HepG2 (cell line): Measurements from ENCODE around the gene SATB2. TPM values are rescaled to one million over a fixed set of nuclear protein-coding genes. Genes with fewer than 3 reads are reported as not detected.

Experiments
- AGO1 ChIP-seq: fragments of 200-400 bp; formaldehyde crosslinking; IDR thresholded peaks from 2 replicates; pipeline ENCODE4 v1.6.1; 2017; ENCODE audit warnings: mild to moderate bottlenecking, low read depth, low read length, moderate library complexity; ENCODE audit not compliant: poor library complexity, severe bottlenecking
- BCL6 ChIP-seq: IDR thresholded peaks from 2 replicates; pipeline ENCODE4 v1.6.1; 2016; ENCODE audit warnings: missing genetic modification reagents, missing compliant biosample characterization
- EEA1 ChIP-seq: sonication (generic); formaldehyde crosslinking; IDR thresholded peaks from 2 replicates; pipeline ENCODE4 v1.5.1; 2020; ENCODE audit warnings: mild to moderate bottlenecking, missing genetic modification reagents, borderline replicate concordance
- ELF3 ChIP-seq: IDR thresholded peaks from 2 replicates; pipeline ENCODE4 v1.6.1; 2016; ENCODE audit warnings: missing genetic modification reagents, missing compliant biosample characterization
- FOSL2 ChIP-seq: sonication (generic); formaldehyde crosslinking; IDR thresholded peaks from 2 replicates; pipeline ENCODE4 v1.4.0; 2020; ENCODE audit warnings: missing genetic modification reagents
- HNRNPH1 ChIP-seq: fragments of 200-400 bp; formaldehyde crosslinking; optimal IDR thresholded peaks from 2 replicates; pipeline ENCODE3; 2017; ENCODE audit warnings: mild to moderate bottlenecking, low read depth, low read length
- PHB2 ChIP-seq: fragments of 450-650 bp; IDR thresholded peaks from 2 replicates; pipeline ENCODE4 v1.6.1; 2018; ENCODE audit not compliant: partially characterized antibody
- RBAK ChIP-seq: sonication (generic); formaldehyde crosslinking; IDR thresholded peaks from 2 replicates; pipeline ENCODE4 v1.5.1; 2020; ENCODE audit warnings: mild to moderate bottlenecking, missing genetic modification reagents
- RBFOX2 ChIP-seq: fragments of 200-400 bp; formaldehyde crosslinking; IDR thresholded peaks from 2 replicates; pipeline ENCODE4 v1.6.1; 2017; ENCODE audit warnings: low read depth, mild to moderate bottlenecking, low read length
- RBM39 ChIP-seq: fragments of 200-400 bp; formaldehyde crosslinking; IDR thresholded peaks from one replicate; pipeline ENCODE4 v1.6.1; 2018; ENCODE audit warnings: antibody characterized with exemption, mild to moderate bottlenecking, low read depth, low read length; ENCODE audit not compliant: poor library complexity, severe bottlenecking
- RNF2 ChIP-seq: fragments of 450-650 bp; conservative IDR thresholded peaks from 2 replicates; pipeline ENCODE4 v1.6.1; 2016; ENCODE audit warnings: low read depth
- RORA ChIP-seq: sonication (generic); formaldehyde crosslinking; IDR thresholded peaks from 2 replicates; pipeline ENCODE4 v1.5.0; 2020; ENCODE audit warnings: mild to moderate bottlenecking, missing genetic modification reagents, moderate library complexity
- SMAD3 ChIP-seq: sonication (generic); formaldehyde crosslinking; IDR thresholded peaks from 2 replicates; pipeline ENCODE4 v1.4.0; 2020; ENCODE audit warnings: missing genetic modification reagents
- ZFP36L2 ChIP-seq: sonication (generic); formaldehyde crosslinking; IDR thresholded peaks from 2 replicates; pipeline ENCODE4 v1.4.0; 2020; ENCODE audit warnings: missing genetic modification reagents
- ZNF12 ChIP-seq: sonication (generic); formaldehyde crosslinking; IDR thresholded peaks from 2 replicates; pipeline ENCODE4 v1.5.0; 2020; ENCODE audit warnings: missing genetic modification reagents
- ZNF17 ChIP-seq: sonication (generic); formaldehyde crosslinking; IDR thresholded peaks from 2 replicates; pipeline ENCODE4 v1.5.0; 2020; ENCODE audit warnings: mild to moderate bottlenecking, missing genetic modification reagents
- ZNF251 ChIP-seq: sonication (generic); formaldehyde crosslinking; IDR thresholded peaks from 2 replicates; pipeline ENCODE4 v1.9.0; 2021; ENCODE audit warnings: mild to moderate bottlenecking, missing genetic modification reagents
- ZNF333 ChIP-seq: sonication (generic); formaldehyde crosslinking; IDR thresholded peaks from 2 replicates; pipeline ENCODE4 v1.4.0; 2020; ENCODE audit warnings: mild to moderate bottlenecking, missing genetic modification reagents, borderline replicate concordance
- ZNF558 ChIP-seq: sonication (generic); formaldehyde crosslinking; IDR thresholded peaks from 2 replicates; pipeline ENCODE4 v1.9.0; 2022; ENCODE audit warnings: mild to moderate bottlenecking, missing genetic modification reagents, borderline replicate concordance
- ZNF562 ChIP-seq: sonication (generic); formaldehyde crosslinking; IDR thresholded peaks from 2 replicates; pipeline ENCODE4 v1.8.0; 2022; ENCODE audit warnings: missing genetic modification reagents, borderline replicate concordance
- ZNF567 ChIP-seq: sonication (generic); formaldehyde crosslinking; IDR thresholded peaks from 2 replicates; pipeline ENCODE4 v1.8.1; 2023; ENCODE audit warnings: mild to moderate bottlenecking, missing genetic modification reagents, borderline replicate concordance
- ZNF616 ChIP-seq: sonication (generic); formaldehyde crosslinking; IDR thresholded peaks from 2 replicates; pipeline ENCODE4 v1.5.0; 2020; ENCODE audit warnings: low read depth, mild to moderate bottlenecking, missing genetic modification reagents
- ZNF629 ChIP-seq: sonication (generic); formaldehyde crosslinking; conservative IDR thresholded peaks from 2 replicates; pipeline ENCODE4 v1.5.0; 2020; ENCODE audit warnings: missing genetic modification reagents
- ZNF747 ChIP-seq: sonication (generic); formaldehyde crosslinking; IDR thresholded peaks from 2 replicates; pipeline ENCODE4 v1.8.1; 2023; ENCODE audit warnings: missing genetic modification reagents, mild to moderate bottlenecking, borderline replicate concordance
- polyA plus RNA-seq, 8 experiments: library from polyadenylated mRNA; depleted of rRNA in 3 of 8; stranded (reverse) in 7 of 8; unstranded in 1 of 8; fragments of >200 nt; fragmentation: Illumina TruSeq in 4 of 8; extraction: Trizol in 4 of 8; gene quantifications; 2 replicates each; pipeline versions ENCODE4 v1.2.1 to v1.2.3, GENCODE V29; 2011 to 2016; ENCODE audit warnings: low read depth in 4 of 8, missing spikeins in 1 of 8, mixed read lengths in 1 of 8; ENCODE audit not compliant: insufficient read depth in 1 of 8
- total RNA-seq, 5 experiments: library from RNA; depleted of rRNA; stranded (reverse); fragments of >200 nt; fragmentation: Illumina TruSeq; extraction: Trizol; gene quantifications; 2 replicates each; pipeline ENCODE4 v1.2.3, GENCODE V29; 2016; ENCODE audit warnings: low read depth in 1 of 5
- TF ChIP-seq, protein P1 (sequence below): sonication (generic); formaldehyde crosslinking; IDR thresholded peaks from 2 replicates; pipeline ENCODE4 v1.4.0; 2020; ENCODE audit warnings: missing genetic modification reagents
- TF ChIP-seq, protein P2 (sequence below): sonication (generic); formaldehyde crosslinking; IDR thresholded peaks from 2 replicates; pipeline ENCODE4 v1.4.0; 2020; ENCODE audit warnings: missing genetic modification reagents
- TF ChIP-seq, protein P3 (sequence below): sonication (generic); formaldehyde crosslinking; IDR thresholded peaks from 2 replicates; pipeline ENCODE4 v1.4.0; 2020; ENCODE audit warnings: missing genetic modification reagents, borderline replicate concordance

Gene SATB2
- total and polyA plus RNA-seq, 2 of the 13 experiments (the other 11 are each of a cell fraction or from before 2014, with no cell fraction given): 2.5 to 5.5 TPM

DNA sequence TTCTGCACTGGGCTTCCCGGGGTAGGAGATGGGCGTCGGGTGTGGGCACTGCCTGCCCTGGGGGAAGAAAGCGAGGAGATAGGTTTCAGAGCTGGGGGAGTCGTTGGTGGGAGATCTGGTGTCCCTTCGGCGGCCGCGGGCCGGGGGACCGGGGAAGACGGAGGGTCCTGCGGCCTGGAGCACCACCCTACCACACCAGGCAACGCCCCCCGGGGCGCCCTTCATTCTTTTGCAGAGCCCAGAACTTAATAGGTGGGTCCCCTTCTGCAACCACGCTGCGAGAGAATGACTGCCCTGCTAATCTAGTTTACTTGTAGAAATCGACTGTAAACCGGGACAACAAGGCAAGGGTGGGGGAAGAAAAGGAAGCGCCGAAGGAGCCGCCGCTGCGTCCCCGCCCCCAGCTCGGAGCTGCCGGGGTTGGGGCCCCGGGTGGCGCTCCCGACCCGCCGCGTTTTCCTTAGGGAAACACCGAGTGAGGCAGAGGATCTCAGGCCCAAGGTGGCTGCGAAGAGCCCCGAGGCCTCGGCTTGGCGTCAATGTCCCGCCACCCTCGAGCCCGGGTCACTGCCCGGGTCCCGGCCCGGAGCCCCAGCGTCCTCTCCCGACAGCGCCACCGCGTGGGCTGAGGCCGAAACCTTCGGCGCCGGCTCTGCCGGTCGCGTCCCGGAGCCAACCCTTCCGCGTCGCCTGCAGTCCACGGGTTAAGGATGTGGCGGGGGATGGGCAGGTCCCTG lies 5.4 kb upstream of the SATB2 start (continued):
- TF ChIP-seq, protein P1, sequence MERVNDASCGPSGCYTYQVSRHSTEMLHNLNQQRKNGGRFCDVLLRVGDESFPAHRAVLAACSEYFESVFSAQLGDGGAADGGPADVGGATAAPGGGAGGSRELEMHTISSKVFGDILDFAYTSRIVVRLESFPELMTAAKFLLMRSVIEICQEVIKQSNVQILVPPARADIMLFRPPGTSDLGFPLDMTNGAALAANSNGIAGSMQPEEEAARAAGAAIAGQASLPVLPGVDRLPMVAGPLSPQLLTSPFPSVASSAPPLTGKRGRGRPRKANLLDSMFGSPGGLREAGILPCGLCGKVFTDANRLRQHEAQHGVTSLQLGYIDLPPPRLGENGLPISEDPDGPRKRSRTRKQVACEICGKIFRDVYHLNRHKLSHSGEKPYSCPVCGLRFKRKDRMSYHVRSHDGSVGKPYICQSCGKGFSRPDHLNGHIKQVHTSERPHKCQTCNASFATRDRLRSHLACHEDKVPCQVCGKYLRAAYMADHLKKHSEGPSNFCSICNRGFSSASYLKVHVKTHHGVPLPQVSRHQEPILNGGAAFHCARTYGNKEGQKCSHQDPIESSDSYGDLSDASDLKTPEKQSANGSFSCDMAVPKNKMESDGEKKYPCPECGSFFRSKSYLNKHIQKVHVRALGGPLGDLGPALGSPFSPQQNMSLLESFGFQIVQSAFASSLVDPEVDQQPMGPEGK (CRISPR knock-in tag): peak; percentile 51; the same call in 1 of the 2 replicates
- TF ChIP-seq RORA (CRISPR knock-in tag) (no peak), ZNF333 (CRISPR knock-in tag) (no peak), BCL6 (CRISPR knock-in tag) (peak; percentile 56), ZNF562 (CRISPR knock-in tag) (no peak), ZNF251 (CRISPR knock-in tag) (no peak), ELF3 (CRISPR knock-in tag) (peak; percentile 52), AGO1 (no peak), FOSL2 (0 out of 2 replicates have a peak, but pooled peaks have one; percentile 26), RBM39 (no peak), EEA1 (CRISPR knock-in tag) (no peak), PHB2 (no peak), RBAK (no peak), RBFOX2 (0 out of 2 replicates have a peak, but pooled peaks have one; percentile 28), ZNF629 (CRISPR knock-in tag) (peak; percentile 23; the same call in 1 of the 2 replicates), HNRNPH1 (no peak), ZFP36L2 (CRISPR knock-in tag) (no peak), SMAD3 (CRISPR knock-in tag) (no peak), ZNF616 (CRISPR knock-in tag) (no peak), ZNF17 (CRISPR knock-in tag) (no peak), ZNF558 (CRISPR knock-in tag) (no peak), ZNF567 (CRISPR knock-in tag) (no peak), ZNF747 (CRISPR knock-in tag) (no peak), RNF2 (0 out of 2 replicates have a peak, but pooled peaks have one; percentile 69), ZNF12 (CRISPR knock-in tag) (peak; percentile 50; the same call in 1 of the 2 replicates)
- TF ChIP-seq, protein P2, sequence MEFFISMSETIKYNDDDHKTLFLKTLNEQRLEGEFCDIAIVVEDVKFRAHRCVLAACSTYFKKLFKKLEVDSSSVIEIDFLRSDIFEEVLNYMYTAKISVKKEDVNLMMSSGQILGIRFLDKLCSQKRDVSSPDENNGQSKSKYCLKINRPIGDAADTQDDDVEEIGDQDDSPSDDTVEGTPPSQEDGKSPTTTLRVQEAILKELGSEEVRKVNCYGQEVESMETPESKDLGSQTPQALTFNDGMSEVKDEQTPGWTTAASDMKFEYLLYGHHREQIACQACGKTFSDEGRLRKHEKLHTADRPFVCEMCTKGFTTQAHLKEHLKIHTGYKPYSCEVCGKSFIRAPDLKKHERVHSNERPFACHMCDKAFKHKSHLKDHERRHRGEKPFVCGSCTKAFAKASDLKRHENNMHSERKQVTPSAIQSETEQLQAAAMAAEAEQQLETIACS (CRISPR knock-in tag): no peak
- TF ChIP-seq, protein P3, sequence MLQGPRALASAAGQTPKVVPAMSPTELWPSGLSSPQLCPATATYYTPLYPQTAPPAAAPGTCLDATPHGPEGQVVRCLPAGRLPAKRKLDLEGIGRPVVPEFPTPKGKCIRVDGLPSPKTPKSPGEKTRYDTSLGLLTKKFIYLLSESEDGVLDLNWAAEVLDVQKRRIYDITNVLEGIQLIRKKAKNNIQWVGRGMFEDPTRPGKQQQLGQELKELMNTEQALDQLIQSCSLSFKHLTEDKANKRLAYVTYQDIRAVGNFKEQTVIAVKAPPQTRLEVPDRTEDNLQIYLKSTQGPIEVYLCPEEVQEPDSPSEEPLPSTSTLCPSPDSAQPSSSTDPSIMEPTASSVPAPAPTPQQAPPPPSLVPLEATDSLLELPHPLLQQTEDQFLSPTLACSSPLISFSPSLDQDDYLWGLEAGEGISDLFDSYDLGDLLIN (CRISPR knock-in tag): peak; percentile 64; the same call in 1 of the 2 replicates
